CD4-positive, alpha-beta memory T cell (primary cell): ENCODE results near the gene CCL4L2. TPM values are rescaled to one million over a fixed set of nuclear protein-coding genes. Genes with fewer than 3 reads are reported as not detected.
"Not testable (repeated sequence)": the region's sequence is repeated elsewhere in the genome, so short reads cannot be mapped to it uniquely, and the experiment has no call there.

Source experiments
- CTCF ChIA-PET: fragments of 350-600 bp; sonication (Branson Sonifier 250); formaldehyde crosslinking; loops from one replicate; lab custom pipeline; 2021; ENCODE audit warnings: inconsistent platforms; ENCODE audit not compliant: partially characterized antibody; lab: Charles Lee
- POLR2A ChIA-PET: fragments of 350-600 bp; sonication (Branson Sonifier 250); formaldehyde crosslinking; loops from one replicate; lab custom pipeline; 2021; ENCODE audit not compliant: partially characterized antibody; lab: Charles Lee
- DNase-seq, 5 donors: peaks; one replicate each; pipeline versions ENCODE4 v3.0.0 to v3.0.0-alpha.2; 2020 to 2022; ENCODE audit warnings: mixed read lengths in 1 of 5
- H3K27ac ChIP-seq: one replicate; pipeline ENCODE4 v1.7.0; 2013; ENCODE audit warnings: low read depth, low read length
- H3K27me3 ChIP-seq: 2 replicates; pipeline ENCODE4 v1.7.0; 2013; ENCODE audit warnings: mild to moderate bottlenecking, low read length, moderate library complexity; ENCODE audit not compliant: insufficient read depth
- H3K36me3 ChIP-seq: 2 replicates; pipeline ENCODE4 v1.7.0; 2013; ENCODE audit warnings: mild to moderate bottlenecking, low read length, moderate library complexity; ENCODE audit not compliant: insufficient read depth
- H3K4me1 ChIP-seq: 2 replicates; pipeline ENCODE4 v1.7.0; 2013; ENCODE audit warnings: mild to moderate bottlenecking, low read length, moderate library complexity; ENCODE audit not compliant: insufficient read depth
- H3K4me3 ChIP-seq, 2 donors: one replicate each; pipeline ENCODE4 v1.7.0; 2013; ENCODE audit warnings: low read length in 2 of 2, mild to moderate bottlenecking in 1 of 2
- H3K9me3 ChIP-seq, 2 donors: one replicate each; pipeline ENCODE4 v1.7.0; 2013; ENCODE audit warnings: low read length in 2 of 2, control low read depth in 1 of 2; ENCODE audit not compliant: control insufficient read depth in 1 of 2
- H3K27ac Mint-ChIP-seq, 7 donors: one replicate each; pipeline ENCODE4 v1.8.0; 2020 to 2021; ENCODE audit warnings: mixed read lengths in 7 of 7, mild to moderate bottlenecking in 6 of 7, inconsistent platforms in 3 of 7, moderate library complexity in 3 of 7
- H3K27me3 Mint-ChIP-seq, 2 donors: one replicate each; pipeline ENCODE4 v1.8.0; 2020 to 2021; ENCODE audit warnings: mixed read lengths in 2 of 2
- H3K36me3 Mint-ChIP-seq, 2 donors: one replicate each; pipeline ENCODE4 v1.8.0; 2020 to 2021; ENCODE audit warnings: mixed read lengths in 2 of 2, inconsistent platforms in 1 of 2, mild to moderate bottlenecking in 1 of 2
- H3K4me1 Mint-ChIP-seq, 4 donors: one replicate each; pipeline ENCODE4 v1.8.0; 2020 to 2021; ENCODE audit warnings: mixed read lengths in 4 of 4, mild to moderate bottlenecking in 1 of 4
- H3K4me3 Mint-ChIP-seq, 8 donors: one replicate each; pipeline ENCODE4 v1.8.0; 2020 to 2021; ENCODE audit warnings: mixed read lengths in 8 of 8, mild to moderate bottlenecking in 7 of 8, moderate library complexity in 6 of 8, inconsistent platforms in 3 of 8
- H3K9me3 Mint-ChIP-seq, 8 donors: one replicate each; pipeline ENCODE4 v1.8.0; 2020 to 2021; ENCODE audit warnings: mixed read lengths in 8 of 8, mild to moderate bottlenecking in 5 of 8, inconsistent platforms in 3 of 8, moderate library complexity in 1 of 8
- intact Hi-C: fragments of 100-400 bp; cut with micrococcal nuclease; formaldehyde crosslinking; loops from one replicate; pipeline ENCODE4 v1.15.1; 2023
- polyA plus RNA-seq, 2 donors: library from polyadenylated mRNA; unstranded; fragments of 300-500 nt; fragmentation: Illumina TruSeq; gene quantifications; one replicate each; pipeline ENCODE4 v1.2.3, GENCODE V29; 2021
- total RNA-seq, 2 experiments: library from RNA; stranded (reverse); gene quantifications; one replicate each; pipeline ENCODE4 v1.2.3, GENCODE V29; 2021

The CCL4L2 gene
- total RNA-seq (1 to 10 TPM in 1 of 2 experiments, not detected in 1; 1.1 TPM), polyA plus RNA-seq (not detected)

- H3K4me3 ChIP-seq, intact Hi-C loops, H3K4me1 ChIP-seq, H3K36me3 ChIP-seq, H3K9me3 Mint-ChIP-seq, H3K27me3 ChIP-seq, H3K9me3 ChIP-seq, DNase-seq, H3K36me3 Mint-ChIP-seq, CTCF ChIA-PET, H3K27ac ChIP-seq: not testable (repeated sequence)
- POLR2A ChIA-PET, result interaction anchor here (0.9 kb wide), 1 partner anchor 22 kb away, joined by 3 read pairs; no protein-coding TSS in a partner anchor
- Mint-ChIP-seq H3K27me3 (peaks cover 19 to 22% of the 10 kb centered on the region in 2 donors), H3K4me3 (peak within 1 kb of the TSS in 1 of 8 donors; percentile 11), H3K4me1 (peaks cover 2 to 12% (median 9%) of the 10 kb centered on the region in 4 donors), H3K27ac (peak within 1 kb of the TSS in 1 of 7 donors; percentile 63)
Measured at GRCh38 chr17:36210439-36211211, at the start of gene CCL4L2. Gene CCL4L2 (plus strand): TSS chr17:36211063.

DNA sequence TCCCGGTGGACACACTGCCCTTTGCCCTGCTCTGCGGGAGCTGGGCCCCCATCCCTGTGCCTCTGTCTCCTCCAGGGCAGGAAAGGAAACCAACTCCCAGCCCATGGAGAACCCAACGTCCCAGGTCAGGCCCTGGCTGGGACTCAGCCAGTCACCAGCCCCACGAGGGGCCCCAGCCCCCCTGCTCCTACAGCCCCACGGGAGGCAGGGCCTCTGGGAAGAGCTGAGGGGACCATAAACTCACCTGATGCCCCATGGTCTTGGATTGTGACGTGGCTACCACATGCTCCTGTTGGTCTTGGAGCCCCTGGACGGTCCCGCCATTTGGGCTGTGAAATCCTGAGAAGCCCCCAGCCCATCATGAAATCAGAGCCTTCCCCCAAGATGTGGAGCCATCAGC is 42.0 kb upstream of the CCL4L2 start:
- H3K27ac Mint-ChIP-seq, H3K36me3 Mint-ChIP-seq, DNase-seq, intact Hi-C loops, H3K27me3 Mint-ChIP-seq, H3K9me3 ChIP-seq, H3K27ac ChIP-seq, H3K4me3 ChIP-seq, H3K4me1 Mint-ChIP-seq, H3K9me3 Mint-ChIP-seq, H3K27me3 ChIP-seq, CTCF ChIA-PET, H3K36me3 ChIP-seq, POLR2A ChIA-PET, H3K4me1 ChIP-seq, H3K4me3 Mint-ChIP-seq: not testable (repeated sequence)

DNA sequence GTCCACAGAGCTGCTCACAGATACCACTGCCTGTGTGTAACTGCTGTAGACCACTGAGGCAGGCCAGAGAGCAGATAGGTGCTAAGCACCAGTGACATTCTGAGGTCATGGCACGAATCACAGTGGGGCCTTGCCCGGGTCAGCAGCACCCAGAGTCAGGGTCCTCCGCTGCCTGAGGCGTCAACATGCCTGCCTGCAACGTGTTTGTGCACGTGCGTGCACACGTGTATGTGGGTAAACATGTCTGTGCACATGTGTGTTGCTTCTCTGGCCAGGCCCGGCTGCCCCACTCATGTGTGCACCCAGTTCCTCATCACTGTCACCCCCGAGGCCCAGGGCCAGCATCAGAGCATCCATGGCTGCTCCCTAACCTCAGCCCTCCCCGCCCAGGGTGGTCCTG is 34.3 kb upstream of the CCL4L2 start, which contains the start of gene TBC1D3B:
Gene TBC1D3B (minus strand): TSS at position 101 of the 400 bp plus-strand sequence. CDS start 1,586 bp downstream, outside the sequence.
- H3K4me3 ChIP-seq, H3K4me1 Mint-ChIP-seq, DNase-seq, CTCF ChIA-PET, H3K27me3 ChIP-seq, H3K4me3 Mint-ChIP-seq, H3K27ac ChIP-seq, H3K9me3 Mint-ChIP-seq, H3K36me3 ChIP-seq, H3K4me1 ChIP-seq, H3K27ac Mint-ChIP-seq, intact Hi-C loops, H3K27me3 Mint-ChIP-seq, H3K36me3 Mint-ChIP-seq, H3K9me3 ChIP-seq, POLR2A ChIA-PET: not testable (repeated sequence)

DNA sequence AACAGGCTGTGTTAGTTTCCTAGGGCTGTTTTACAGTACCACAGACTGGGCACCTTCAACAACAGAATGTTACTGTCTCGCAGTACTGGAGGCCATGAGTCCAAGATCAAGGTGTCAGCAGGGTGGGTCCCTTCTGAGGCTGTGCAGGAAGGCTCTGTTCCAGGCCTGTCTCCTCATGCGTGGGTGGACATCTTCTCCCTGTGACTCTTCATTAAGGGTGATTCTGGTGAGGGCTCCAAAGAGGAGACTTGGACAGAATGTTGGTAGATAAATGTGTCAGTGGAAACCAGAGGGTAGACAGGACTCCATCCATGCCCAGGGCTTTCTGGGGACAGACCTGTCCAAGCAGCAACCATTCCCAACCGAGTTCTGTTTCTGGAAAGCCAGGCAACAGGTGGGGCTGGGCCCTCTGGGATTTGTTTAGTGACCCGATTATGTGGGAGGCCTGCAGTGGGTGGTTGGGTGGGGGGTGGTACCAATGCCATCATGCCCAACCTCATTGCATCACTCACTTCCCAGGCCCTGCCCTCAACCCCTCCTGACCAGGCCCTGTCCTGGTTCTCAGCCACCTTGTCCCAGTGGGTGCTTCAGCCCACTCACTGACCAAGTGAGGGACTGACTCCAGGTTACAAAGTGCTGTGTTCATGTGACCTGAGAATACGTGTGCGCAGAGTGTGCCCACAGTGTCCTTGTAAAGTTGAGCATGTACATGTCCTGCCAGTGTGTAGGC is 29.3 kb upstream of the CCL4L2 start:
- CTCF ChIA-PET, H3K27ac Mint-ChIP-seq, POLR2A ChIA-PET: not testable (repeated sequence)

GRCh38 chr17:36182176-36183000 is 28.5 kb upstream of the CCL4L2 start:
- Histone ChIP-seq H3K27ac (no peak overlapping the region), H3K4me1 (no peaks in the 10 kb centered on the region), H3K27me3 (no peaks in the 10 kb centered on the region), H3K4me3 (no peak overlapping the region), H3K36me3 (no peaks in the 10 kb centered on the region), H3K9me3 (no peaks in the 10 kb centered on the region)
- Mint-ChIP-seq H3K4me1 (peaks cover 1 to 11% (median 5%) of the 10 kb centered on the region in 4 donors), H3K27me3 (peaks cover 33 to 39% of the 10 kb centered on the region in 2 donors), H3K27ac (peak overlapping the region in 1 of 7 donors; percentile 65), H3K9me3 (no peaks in the 10 kb centered on the region), H3K36me3 (no peaks in the 10 kb centered on the region), H3K4me3 (peak overlapping the region in 4 of 8 donors; percentile 13 to 41 (median 30))
- ChIA-PET POLR2A (interaction anchor here (1.2 kb wide), 1 partner anchor 10 kb away, joined by 3 read pairs; no protein-coding TSS in a partner anchor), CTCF (no interaction called here)
- intact Hi-C loops, result loop anchor here (10.0 kb wide), 1 partner anchor 68 kb away; no protein-coding TSS in a partner anchor
- no peak for DNase-seq

More for the DNA sequence above, 29.3 kb upstream of the CCL4L2 start:
- H3K9me3 ChIP-seq, H3K4me1 Mint-ChIP-seq, H3K4me1 ChIP-seq, H3K27me3 ChIP-seq, H3K9me3 Mint-ChIP-seq, H3K36me3 Mint-ChIP-seq, H3K27ac ChIP-seq, H3K36me3 ChIP-seq, H3K4me3 ChIP-seq, DNase-seq: not testable (repeated sequence)
- intact Hi-C loops, result loop anchor here (10.0 kb wide), 1 partner anchor 67 kb away; no protein-coding TSS in a partner anchor
- H3K27me3 Mint-ChIP-seq, result peaks cover 33 to 34% of the 10 kb centered on the region in 2 donors
- H3K4me3 Mint-ChIP-seq, result peak overlapping the region in 2 of 8 donors; percentile 10 to 41

GRCh38 chr17:36183001-36183971 is 27.6 kb upstream of the CCL4L2 start:
- H3K4me1 ChIP-seq, result no peaks in the 10 kb centered on the region
- Mint-ChIP-seq H3K36me3 (no peaks in the 10 kb centered on the region), H3K27ac (peak overlapping the region in 1 of 7 donors; percentile 11), H3K9me3 (no peaks in the 10 kb centered on the region), H3K27me3 (peaks cover 33 to 42% of the 10 kb centered on the region in 2 donors), H3K4me3 (peak overlapping the region in 5 of 8 donors; percentile 42 to 79 (median 50)), H3K4me1 (peaks cover 1 to 19% (median 5%) of the 10 kb centered on the region in 4 donors)
- ChIA-PET CTCF (no interaction called here), POLR2A (interaction anchor here (1.2 kb wide), 1 partner anchor 9 kb away, joined by 3 read pairs; no protein-coding TSS in a partner anchor)
- no peaks in the 10 kb centered on the region for H3K27me3 ChIP-seq
- no peak overlapping the region for H3K4me3 ChIP-seq
- H3K9me3 ChIP-seq, result no peaks in the 10 kb centered on the region
- intact Hi-C loops, result loop anchor here (10.0 kb wide), 1 partner anchor 68 kb away; no protein-coding TSS in a partner anchor
- H3K36me3 ChIP-seq, result no peaks in the 10 kb centered on the region
- peak in 1 of 5 donors; percentile 48 for DNase-seq
- H3K27ac ChIP-seq, result no peak overlapping the region
